Globus pallidus (tissue), 1 donor: Measurements from ENCODE around the gene RETREG1.

ENCODE experiments used
- DNase-seq: peaks from one replicate; pipeline ENCODE4 v3.0.0-alpha.2; 2015; ENCODE audit warnings: low spot score

RETREG1 gene

DNA sequence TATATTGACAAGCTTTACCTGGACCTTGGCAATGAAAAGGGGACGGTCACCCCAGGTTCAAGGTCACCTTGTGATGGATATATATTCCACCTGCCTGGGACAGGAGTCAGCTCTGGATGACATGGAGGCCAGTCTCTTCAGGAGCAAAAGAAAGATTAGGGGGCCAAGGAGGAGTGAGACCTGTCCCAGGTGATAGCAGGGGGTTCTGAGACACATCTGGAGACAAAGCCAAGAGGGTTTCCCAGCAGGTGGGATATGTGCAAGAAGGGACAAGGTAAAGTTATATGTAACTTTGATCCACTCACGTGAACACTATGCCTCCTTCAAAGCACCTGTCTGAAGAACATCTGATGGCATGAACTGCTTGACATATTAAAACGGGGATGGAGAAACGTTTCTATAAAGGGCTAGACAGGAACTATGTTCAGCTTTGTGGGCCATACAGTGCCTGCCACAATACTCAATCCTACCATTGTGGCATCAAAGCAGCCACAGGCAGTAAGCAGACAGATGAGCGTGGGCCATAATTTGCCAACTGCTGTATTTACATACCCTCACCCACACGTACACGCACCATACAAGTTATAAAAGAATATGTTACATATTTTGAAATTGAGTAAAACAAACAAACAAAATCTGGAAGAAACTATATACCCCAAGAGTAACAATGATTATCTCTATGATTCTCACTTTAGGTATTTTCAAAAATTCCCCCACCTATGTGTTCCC is 88.3 kb downstream of the RETREG1 start:
- no peak for DNase-seq

DNA sequence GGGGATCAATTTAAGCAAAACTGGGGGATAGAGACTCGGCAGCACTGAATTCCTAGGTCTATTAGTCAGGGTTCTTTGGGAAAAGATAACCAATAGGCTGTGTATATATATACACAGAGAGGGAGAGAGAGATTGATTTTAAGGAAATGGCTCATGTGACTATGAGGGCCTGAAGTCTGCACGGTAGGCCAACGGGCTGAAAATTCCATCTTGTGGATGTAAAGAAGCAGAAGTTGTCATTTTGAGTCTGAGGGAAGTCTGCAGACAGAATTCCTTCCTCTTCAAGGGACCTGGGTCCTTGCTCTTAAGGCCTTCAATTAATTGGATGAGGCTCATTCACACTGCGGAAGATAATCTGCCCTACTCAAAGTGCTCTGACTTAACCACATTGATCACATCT is 91.1 kb downstream of the RETREG1 start:
- no peak for DNase-seq

DNA sequence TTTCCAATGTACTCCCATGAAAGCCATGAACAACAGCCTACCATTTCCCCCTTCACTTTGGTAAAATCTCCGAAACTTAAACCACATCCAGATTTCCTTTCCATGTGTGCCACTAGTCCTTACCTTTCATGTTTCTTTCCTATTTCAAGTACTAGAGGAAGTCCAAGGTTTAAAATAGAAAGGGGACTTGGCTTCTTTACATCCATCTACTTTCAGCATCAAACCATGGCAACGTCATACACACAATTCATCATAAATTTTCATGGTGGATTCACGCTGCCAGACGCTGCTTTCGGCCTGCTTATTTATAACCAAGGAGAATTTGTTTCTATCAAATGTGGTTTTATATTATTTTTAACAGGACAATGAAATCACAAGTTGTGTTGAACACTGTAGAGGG is 92.5 kb downstream of the RETREG1 start:
- DNase-seq: no peak

DNA sequence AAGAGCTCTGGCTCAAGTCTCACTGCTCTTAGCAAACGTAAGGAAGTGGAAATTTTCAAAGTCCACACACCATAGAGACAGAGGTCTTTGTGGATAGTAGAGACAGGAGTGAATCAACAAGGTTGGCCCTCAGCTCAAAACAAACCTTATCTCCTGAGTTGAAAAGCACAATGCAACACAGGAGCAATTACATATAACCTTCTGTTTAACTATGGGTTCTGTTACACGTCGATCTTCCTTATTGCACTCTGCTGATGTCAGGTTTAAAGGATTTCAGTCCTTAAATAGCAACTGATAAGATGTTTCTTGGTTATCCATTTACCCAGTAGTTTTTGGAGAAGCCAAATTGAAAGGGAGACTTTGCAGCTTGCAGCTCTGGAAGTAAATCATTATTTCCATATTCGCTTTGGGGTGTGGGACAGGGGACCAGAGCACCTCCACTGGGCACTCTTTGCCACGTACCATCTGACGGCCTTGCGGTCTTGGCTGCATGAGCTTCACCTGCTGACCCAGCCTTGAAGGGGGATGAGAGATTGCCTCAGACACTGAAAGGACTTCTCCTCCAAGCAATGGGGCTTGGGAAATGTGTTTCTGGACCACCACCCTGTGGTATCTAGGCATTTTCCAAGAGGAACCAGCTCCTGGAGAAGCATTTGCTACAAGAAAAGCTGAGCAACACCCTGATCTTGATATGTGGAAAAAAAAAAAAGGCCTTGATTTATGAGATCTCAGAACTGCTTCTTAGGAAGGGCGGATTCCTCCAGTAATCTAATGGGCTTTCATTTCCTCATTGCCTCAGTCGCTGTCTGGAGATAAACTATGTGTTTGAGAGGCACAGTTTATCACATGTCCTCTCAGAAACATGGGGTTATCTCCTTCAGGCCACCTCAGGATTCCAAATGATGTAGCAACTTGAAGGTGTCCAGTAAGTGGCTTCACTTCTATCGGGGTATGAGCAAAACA is 95.0 kb downstream of the RETREG1 start:
- DNase-seq: no peak

DNA sequence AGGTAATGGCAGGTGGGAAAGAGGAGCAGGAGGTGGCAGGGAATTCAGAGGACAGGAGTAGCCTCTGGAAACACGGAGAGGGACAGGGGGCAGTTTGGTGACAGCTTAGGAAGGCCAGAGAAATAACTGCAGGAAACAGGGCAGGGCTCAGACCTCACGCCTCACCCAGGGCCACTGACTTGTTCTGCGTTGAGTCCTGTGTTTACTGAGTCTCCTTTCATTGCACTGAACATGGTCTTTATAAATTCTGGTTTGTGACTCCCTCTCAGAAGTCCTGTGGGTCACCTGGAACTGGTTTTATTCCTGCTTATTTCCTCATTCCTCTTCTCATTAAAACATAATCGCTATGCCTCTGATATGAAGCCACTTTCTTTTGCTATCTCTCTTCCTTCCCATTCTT is 96.0 kb downstream of the RETREG1 start:
- DNase-seq: no peak

DNA sequence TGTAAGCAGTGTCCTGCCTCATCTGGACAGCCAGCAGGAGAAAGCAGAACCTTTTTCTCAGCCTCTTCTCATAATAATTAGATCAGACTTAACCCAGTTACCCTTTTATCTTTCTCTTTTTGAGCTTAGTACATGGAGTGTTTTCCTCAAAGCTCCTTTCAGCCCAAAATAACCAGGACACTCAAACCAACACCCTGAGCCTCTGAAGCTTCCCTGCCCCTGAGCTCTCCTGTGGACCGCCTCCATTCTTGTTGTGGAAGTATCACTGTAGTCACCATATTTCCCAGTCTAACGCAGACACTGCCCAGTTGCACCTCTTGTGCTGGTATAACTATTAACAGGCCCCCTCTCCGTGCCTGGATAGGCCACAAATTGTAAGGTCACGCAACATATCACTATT is 97.4 kb downstream of the RETREG1 start:
- DNase-seq: no peak

DNA sequence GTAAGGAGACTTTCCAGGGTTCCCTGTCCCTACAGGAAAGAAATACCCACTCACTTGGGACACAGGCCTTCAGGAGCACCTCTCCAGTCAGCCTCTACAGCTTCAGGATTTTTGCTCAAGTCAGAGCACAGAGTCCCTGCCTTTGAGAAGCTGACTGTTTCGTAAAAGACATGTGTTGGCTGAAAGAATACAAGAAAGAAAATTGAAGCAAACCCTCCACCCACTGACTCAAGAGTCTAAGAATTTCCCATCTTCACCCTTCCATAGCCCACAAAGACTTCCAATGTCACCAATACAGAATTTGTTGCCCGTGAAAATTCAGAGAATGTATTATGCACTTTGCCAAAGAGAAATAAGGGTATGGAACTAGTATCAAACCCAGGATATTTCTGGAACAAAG is 98.2 kb downstream of the RETREG1 start:
- no peak for DNase-seq

DNA sequence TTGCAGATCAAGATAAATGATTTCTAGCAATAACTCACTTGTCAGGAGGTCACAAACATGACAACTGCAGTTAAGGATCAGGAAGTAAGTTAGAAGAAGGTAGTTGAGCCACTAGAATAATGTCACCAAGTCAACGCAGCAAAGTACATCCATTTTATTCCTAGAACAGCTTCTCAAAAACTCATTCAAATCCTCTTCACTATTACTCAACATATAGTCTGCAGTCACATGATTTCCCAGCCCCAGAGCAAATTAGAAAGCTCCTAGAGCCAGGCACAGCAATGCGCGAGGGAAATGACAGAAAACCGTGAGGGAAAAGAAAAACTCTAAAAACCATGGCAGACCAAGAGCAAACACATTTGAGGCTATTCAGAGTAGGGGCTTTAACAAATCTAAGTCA is 101.3 kb downstream of the RETREG1 start:
- no peak for DNase-seq

DNA sequence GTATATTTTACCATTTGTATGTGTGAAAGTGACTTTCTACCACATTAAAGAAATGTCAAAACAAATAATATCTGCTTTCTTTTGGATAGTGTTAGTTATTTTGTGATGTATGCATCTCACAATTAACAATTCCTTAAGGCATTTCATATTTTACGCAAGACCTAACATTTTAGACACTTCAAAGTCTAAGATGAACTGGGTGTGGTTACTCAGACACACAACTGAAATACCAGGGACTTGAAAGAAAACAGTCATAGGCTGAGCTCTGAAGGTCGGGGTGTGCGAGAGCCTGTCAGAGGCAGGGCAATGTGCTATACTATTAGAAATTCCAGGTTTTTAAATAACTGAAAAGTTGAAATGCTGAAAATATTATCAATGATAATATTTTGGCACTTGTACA is 106.7 kb downstream of the RETREG1 start:
- no peak for DNase-seq

DNA sequence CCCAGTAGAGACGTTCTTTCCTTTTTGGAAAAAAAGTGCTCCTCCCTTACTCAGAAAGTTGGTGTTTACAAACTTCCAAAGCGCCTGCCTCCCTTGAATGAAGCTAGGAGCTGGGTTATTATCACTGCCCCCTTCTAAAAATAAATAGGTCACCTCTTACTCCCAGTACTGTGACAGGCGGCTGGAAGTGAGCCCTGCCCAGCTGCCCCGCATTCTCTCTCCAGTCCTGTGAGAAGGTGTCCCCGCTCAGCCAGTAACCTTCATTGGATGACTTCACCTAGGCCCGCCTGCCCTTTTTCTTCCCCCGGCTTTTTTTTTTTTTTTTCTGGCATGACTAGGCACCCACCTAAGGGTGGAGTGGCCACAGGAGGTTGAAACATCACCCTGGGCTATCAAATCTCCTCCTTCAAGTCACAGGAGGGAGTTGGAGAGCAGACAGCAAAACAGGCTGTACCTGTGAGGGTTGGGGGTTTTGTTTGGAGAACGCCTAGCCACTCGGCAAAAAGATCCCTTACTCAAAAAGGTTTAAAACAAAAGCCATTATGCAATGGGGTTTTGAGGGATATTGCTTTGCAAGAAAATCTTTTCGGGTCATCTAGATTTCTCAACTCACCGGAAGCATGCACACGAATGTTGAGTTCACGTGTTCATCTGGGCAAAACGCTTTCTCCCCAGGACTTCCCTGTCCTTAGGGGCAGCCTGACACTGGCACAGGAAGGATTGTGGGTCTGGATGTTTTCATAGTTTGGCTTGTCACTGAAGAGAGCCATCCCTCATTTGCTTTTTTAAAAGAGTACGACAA is 107.9 kb downstream of the RETREG1 start:
- no peak for DNase-seq

DNA sequence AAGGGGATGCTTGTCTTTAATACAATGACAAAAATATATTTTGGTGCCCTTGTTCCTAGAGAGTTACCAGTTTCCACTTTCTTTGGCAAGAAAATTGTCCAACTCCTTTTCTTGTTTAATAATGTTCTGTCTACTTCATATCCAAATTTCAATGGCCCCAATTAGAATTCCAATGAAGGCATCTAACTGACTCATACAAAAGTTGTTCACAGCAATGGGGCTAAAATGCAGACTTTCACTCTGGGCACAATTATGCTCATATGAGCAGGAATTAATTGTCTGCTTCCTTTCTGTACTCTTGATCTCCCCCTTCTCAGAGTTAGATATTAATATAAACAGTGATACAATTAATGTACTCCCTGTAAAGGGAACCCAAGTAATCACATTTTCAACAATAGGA is 109.1 kb downstream of the RETREG1 start:
- DNase-seq: no peak

DNA sequence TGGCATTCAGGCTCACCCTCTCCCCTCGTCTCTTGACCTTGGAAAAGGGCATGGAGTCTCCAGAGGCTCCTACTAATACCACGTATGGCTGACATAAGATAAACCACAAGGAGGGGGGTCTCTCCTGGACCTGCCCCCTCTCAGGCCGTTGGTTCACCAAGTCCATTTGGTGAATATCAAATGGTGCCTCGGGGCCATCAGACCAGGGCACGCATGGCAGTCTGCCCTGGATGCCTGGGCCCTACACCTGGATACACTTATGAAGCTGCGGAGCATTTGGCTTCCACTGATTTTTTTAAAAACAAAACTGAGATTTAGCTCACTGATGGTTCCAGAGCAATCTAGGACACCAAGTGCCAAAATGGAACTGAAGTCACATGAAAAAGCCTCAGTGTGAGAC is 110.9 kb downstream of the RETREG1 start:
- DNase-seq: no peak

DNA sequence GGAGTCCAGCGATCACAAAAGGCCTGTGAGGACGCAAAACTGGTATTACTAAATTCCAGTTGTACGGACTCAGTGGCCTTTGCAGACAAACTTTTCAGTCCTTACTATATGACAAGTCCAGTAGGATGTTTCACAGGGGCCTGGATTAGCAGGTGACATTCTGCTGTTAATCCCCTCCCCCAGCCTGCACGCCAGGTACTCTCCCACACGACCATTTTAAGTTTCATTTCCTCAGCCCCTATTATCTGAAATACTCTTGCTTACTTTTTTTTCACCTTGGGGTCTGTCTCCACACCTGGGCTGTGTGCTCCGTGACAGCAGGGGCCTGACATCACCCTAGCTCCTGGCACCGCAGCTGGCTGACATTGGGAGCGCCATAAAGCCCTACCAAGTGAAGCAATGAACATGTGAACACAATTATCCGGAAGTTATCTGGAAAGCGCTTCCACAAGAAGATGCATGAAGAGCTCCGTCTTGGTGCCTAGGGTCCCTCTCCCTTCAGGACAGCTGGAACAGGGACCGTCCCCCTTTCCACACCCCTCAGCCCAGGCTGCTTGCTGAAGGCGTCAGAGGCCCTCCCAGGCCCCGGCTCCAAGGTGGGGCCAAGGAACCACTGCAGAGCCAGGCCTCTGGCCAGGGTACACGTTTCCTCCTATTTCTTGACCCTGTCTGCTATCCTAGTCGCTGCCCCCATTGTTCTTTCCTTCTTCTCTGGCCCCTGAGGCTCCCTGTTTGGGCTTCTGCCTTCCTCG is 111.5 kb downstream of the RETREG1 start:
- DNase-seq: no peak

DNA sequence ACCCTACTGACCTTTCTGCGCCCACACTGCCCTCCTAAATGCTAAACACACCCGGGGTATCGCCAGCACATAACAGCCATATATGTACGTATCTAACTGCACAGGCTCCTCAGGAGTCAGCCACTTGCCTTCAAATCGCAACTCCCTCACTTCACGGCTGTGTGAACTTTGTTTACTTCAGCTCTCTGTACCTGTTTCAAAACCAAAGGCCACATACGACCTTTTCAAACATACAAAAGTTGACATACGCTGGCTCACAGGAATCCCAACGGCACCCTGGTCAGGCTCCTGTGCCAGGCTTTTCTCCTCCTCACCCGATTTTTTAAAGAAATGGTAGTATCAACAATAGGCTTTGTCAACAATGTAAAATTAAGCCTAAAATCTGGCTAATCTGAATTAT is 112.2 kb downstream of the RETREG1 start:
- no peak for DNase-seq

DNA sequence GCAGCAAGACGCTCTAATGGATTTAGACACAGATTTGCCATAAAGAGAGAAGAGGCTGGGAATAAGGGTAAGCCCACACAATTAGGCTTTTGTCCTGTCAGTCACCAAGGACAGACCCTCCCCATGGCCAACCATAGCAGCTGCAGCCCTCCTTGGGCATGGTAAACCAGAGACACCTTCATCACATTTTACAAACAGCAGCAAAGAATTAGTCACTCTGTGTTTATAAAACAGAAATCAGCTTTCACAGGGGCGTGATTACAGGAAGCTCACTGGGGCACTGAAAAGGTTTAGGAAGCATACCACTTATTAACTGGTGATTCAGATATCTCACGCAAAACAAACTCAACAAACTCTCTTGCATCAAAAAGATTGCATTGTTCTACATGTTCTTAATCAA is 113.9 kb downstream of the RETREG1 start:
- no peak for DNase-seq

DNA sequence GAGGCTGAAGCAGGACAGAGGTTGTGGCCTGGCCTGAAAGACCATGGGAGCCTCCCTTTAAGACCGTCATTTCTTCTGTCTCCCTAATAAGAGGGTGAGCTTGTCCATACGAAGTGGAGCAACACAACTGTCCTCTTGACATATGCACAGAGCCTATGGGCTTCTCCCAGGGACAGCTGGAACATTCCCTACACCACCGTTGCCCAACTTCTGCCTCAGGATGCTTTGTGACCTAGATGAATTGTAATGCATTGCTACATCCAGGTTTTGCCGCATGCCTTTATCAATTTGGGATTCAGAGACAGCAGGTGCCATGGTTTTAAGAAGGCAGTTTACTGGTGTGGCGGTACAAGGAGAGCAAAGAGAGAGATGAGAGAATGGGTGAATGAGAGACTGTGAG is 116.8 kb downstream of the RETREG1 start:
- DNase-seq: no peak

DNA sequence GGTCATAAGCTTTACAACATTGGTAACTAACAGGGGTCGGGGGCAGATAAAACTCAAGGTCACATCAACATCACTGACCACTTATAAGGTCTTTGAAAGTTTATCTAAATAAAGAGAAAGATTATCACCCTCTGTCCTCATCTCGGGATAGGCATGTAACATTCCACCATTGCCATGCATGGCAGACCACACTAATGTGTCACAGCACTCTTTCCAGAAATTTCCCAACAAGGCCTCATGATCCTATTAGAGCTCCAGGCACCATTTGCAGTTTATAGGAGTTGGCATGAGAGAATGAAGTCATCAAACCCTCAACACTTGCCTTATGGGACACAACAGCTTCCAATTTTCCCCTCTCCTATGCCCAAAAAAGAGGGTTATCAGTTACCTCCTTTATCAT is 119.3 kb downstream of the RETREG1 start:
- DNase-seq: no peak

DNA sequence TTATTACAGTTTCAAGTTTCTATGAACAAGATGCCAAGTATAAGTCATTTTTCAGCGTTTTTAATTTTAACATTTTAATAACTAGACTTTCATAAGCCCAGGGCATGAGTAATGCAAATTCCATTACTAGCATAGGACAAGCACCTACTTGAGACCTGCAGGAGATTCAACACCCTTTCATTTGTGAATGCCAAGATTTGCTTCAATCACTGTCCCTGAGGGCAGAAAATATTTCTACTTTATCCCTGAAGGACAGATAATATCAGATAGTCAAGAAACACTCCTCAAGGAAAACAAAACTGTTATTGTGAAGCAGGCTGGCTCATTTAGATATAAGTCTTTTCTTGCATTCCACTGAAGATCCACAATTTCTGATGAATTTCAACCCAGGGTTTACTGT is 123.5 kb downstream of the RETREG1 start:
- DNase-seq: no peak

DNA sequence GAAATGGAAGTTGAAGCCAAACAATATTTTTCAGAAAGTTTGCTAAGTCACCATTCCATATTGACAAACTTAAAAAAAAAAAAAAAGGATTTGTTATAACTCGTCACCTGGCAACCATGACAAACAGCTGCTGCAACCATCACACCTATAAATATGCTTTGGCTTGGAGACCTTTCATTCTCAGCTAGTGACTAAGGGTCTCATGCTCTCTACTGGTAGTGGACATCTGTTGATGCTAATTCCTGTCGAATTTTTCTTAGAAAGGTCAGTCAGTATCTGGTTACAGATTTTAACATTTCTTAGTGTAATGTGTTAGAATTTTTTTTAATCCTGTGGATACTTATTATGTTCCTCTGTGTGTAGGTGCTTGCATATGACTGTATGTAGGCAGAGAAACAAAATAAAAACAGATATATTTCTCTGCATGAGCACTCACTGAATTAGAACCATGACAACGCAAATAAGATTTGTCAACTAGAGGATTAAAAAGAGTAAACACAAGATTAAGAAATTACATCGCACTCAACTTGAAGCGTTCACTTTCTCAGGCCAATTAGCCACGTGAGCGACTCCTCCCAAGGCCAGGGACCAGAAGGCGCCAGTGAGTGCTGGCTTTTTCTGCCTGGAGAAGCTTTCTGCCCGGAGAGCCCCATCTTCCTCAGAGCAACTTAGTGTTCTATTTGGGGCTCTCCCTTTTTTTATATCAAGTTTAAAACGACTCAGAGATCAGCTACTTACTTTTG is 124.2 kb downstream of the RETREG1 start:
- DNase-seq: peak; percentile 37

DNA sequence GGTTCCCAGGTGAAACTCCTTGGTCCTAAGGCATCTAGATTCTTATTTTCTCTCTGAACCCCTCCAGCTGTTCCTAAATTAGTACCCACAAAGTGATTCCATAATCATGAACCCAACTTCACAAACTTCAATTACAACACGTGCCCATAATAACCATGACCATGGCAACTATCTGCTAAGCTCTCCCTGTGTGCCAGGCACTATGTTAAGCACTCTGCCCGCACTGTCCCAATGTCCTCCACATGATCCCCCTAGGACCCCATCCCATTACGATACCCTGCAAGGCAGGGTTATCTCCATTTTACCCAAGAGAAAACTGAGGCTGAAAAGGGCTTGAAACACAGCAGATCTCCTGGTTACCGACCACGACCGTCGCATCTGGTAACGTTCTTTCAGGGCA is 125.9 kb downstream of the RETREG1 start:
- DNase-seq: no peak

DNA sequence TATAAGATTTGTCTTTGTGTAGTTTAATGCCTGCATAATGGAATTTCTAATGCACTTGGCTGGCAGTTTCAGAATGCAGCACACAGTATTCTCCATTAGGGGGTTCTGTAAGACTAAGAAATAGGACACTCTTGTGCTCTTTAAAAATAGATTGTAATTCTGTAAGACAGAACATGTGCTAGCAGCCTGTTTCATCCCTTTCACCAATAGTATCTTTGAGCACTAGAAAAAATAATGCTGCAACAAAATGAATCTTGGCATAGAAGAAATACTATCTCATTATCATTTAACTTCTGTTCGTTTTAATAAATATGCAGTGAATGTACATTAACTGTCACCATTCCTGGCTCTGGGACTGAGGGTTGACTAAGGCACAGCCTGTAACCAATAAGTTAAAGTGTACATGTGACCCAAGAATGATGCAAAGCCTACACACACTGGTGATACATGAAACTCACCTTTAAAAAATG is 127.4 kb downstream of the RETREG1 start:
- peak; percentile 80 for DNase-seq
